Common myeloid progenitor, CD34-positive (primary cell): ENCODE results near the gene RAP1GAP.

ENCODE experiments used
- CTCF ChIA-PET: fragments of 350-600 bp; sonication (Branson Sonifier 250); formaldehyde crosslinking; loops from one replicate; lab custom pipeline; 2021; ENCODE audit warnings: antibody characterized with exemption; lab: Charles Lee
- POLR2A ChIA-PET: fragments of 350-600 bp; sonication (Branson Sonifier 250); formaldehyde crosslinking; loops from one replicate; lab custom pipeline; 2021; ENCODE audit warnings: antibody characterized with exemption; lab: Charles Lee
- DNase-seq, 3 donors: peaks; one replicate each; pipeline versions ENCODE4 v3.0.0 to v3.0.0-alpha.2; 2013
- H3K27ac ChIP-seq, 2 experiments: 1 replicate in 1 of 2; 2 replicates in 1 of 2; pipeline ENCODE4 v1.7.0; 2013; ENCODE audit warnings: inconsistent platforms in 2 of 2, low read length in 2 of 2, mild to moderate bottlenecking in 2 of 2, low read depth in 1 of 2, moderate library complexity in 1 of 2; ENCODE audit not compliant: severe bottlenecking in 2 of 2, insufficient read depth in 1 of 2, poor library complexity in 1 of 2
- H3K27me3 ChIP-seq, 5 experiments: replicated peaks in 2 of 5; 1 replicate in 3 of 5; 2 replicates in 2 of 5; pipeline versions ENCODE4 v1.6.1 to v1.7.0; 2013; ENCODE audit warnings: low read length in 4 of 5, mild to moderate bottlenecking in 2 of 5, moderate library complexity in 2 of 5, inconsistent platforms in 1 of 5; ENCODE audit not compliant: insufficient read depth in 5 of 5, control insufficient read depth in 4 of 5
- H3K36me3 ChIP-seq, 4 experiments: 1 replicate in 2 of 4; 2 replicates in 2 of 4; pipeline versions ENCODE4 v1.6.1 to v1.7.0; 2013; ENCODE audit warnings: low read length in 3 of 4, control low read depth in 1 of 4, mild to moderate bottlenecking in 1 of 4; ENCODE audit not compliant: control insufficient read depth in 4 of 4, insufficient read depth in 4 of 4
- H3K4me1 ChIP-seq, 4 experiments: 1 replicate in 3 of 4; 2 replicates in 1 of 4; pipeline versions ENCODE4 v1.6.1 to v1.7.1; 2013; ENCODE audit warnings: low read length in 3 of 4, mild to moderate bottlenecking in 3 of 4, control low read depth in 1 of 4, inconsistent platforms in 1 of 4, moderate library complexity in 1 of 4; ENCODE audit not compliant: control insufficient read depth in 4 of 4, insufficient read depth in 4 of 4; ENCODE audit errors: control extremely low read depth in 1 of 4
- H3K4me3 ChIP-seq, 7 experiments: 1 replicate in 4 of 7; 2 replicates in 3 of 7; pipeline versions ENCODE4 v1.5.1 to v1.7.0; 2013; ENCODE audit warnings: mild to moderate bottlenecking in 7 of 7, low read length in 6 of 7, moderate library complexity in 6 of 7, inconsistent platforms in 2 of 7, low read depth in 2 of 7, control low read depth in 1 of 7; ENCODE audit not compliant: insufficient read depth in 4 of 7, control insufficient read depth in 1 of 7; ENCODE audit errors: extremely low read depth in 1 of 7
- H3K9me3 ChIP-seq, 5 experiments: 1 replicate in 4 of 5; 2 replicates in 1 of 5; pipeline versions ENCODE4 v1.6.1 to v1.7.1; 2013; ENCODE audit warnings: low read length in 4 of 5, mild to moderate bottlenecking in 2 of 5, inconsistent platforms in 1 of 5, low read depth in 1 of 5, moderate library complexity in 1 of 5; ENCODE audit not compliant: control insufficient read depth in 4 of 5, insufficient read depth in 2 of 5; ENCODE audit errors: control extremely low read depth in 1 of 5
- WGBS: methylation state at CpG from one replicate; pipeline ENCODE4 v1.1.5; 2013; ENCODE audit not compliant: insufficient coverage; 5-methylcytosine and 5-hydroxymethylcytosine counted together

RAP1GAP gene

GRCh38 chr1:21691739-21692138 is 22.6 kb upstream of the RAP1GAP start:
- 100% methylated on average over 2 of the region's 3 CpGs for WGBS

GRCh38 chr1:21689661-21690372 is 20.7 kb upstream of the RAP1GAP start:
- ChIA-PET CTCF (interaction anchor here (0.9 to 1.1 kb wide), 2 partner anchors 8 to 33 kb away, joined by 3 read pairs; no protein-coding TSS in a partner anchor), POLR2A (no interaction called here)
- Histone ChIP-seq H3K4me3 (no peak overlapping the region), H3K27me3 (no peaks in the 10 kb centered on the region), H3K36me3 (peaks cover 51 to 85% (median 64%) of the 10 kb centered on the region in 4 experiments), H3K9me3 (no peaks in the 10 kb centered on the region), H3K4me1 (no peaks in the 10 kb centered on the region), H3K27ac (no peak overlapping the region)
- 100% methylated on average over 2 of the region's 6 CpGs for WGBS
- DNase-seq, result no peak

More at GRCh38 chr1:21691739-21692138, 22.6 kb upstream of the RAP1GAP start:
- H3K4me1 ChIP-seq, result no peaks in the 10 kb centered on the region
- H3K9me3 ChIP-seq, result no peaks in the 10 kb centered on the region
- H3K4me3 ChIP-seq, result no peak overlapping the region
- peaks cover 39 to 78% (median 59%) of the 10 kb centered on the region in 4 experiments for H3K36me3 ChIP-seq
- ChIA-PET POLR2A (no interaction called here), CTCF (interaction anchor here (0.6 to 1.5 kb wide), 2 partner anchors 8 to 203 kb away, joined by 4 to 5 read pairs; no protein-coding TSS in a partner anchor)
- DNase-seq, result no peak
- H3K27ac ChIP-seq, result no peak overlapping the region
- H3K27me3 ChIP-seq, result no peaks in the 10 kb centered on the region

GRCh38 chr1:21687081-21687529 is 17.9 kb upstream of the RAP1GAP start:
- Histone ChIP-seq H3K9me3 (no peaks in the 10 kb centered on the region), H3K27ac (peak overlapping the region in 1 of 2 experiments; percentile 62), H3K27me3 (no peaks in the 10 kb centered on the region), H3K4me1 (no peaks in the 10 kb centered on the region), H3K36me3 (peaks cover 39 to 76% (median 52%) of the 10 kb centered on the region in 4 experiments), H3K4me3 (no peak overlapping the region)
- POLR2A ChIA-PET, result no interaction called here
- DNase-seq, result no peak
- no CpG with 5 or more reads among the region's 2 CpGs for WGBS
- CTCF ChIA-PET, result interaction anchor here (1.1 to 2.2 kb wide), 2 partner anchors 14 to 26 kb away, joined by 4 to 5 read pairs; no protein-coding TSS in a partner anchor

GRCh38 chr1:21685946-21686678 is 17.0 kb upstream of the RAP1GAP start:
- Histone ChIP-seq H3K27ac (no peak overlapping the region), H3K4me1 (no peaks in the 10 kb centered on the region), H3K9me3 (no peaks in the 10 kb centered on the region), H3K4me3 (no peak overlapping the region), H3K36me3 (peaks cover 35 to 75% (median 52%) of the 10 kb centered on the region in 4 experiments), H3K27me3 (no peaks in the 10 kb centered on the region)
- ChIA-PET CTCF (interaction anchor here (0.7 to 1.1 kb wide), 2 partner anchors 12 to 13 kb away, joined by 3 to 4 read pairs; no protein-coding TSS in a partner anchor), POLR2A (no interaction called here)
- WGBS, result 100% methylated on average over 2 of the region's 4 CpGs
- DNase-seq, result no peak

- no peak for DNase-seq
- H3K4me3 ChIP-seq, result no peak overlapping the region
- H3K27ac ChIP-seq, result no peak overlapping the region
- no peaks in the 10 kb centered on the region for H3K27me3 ChIP-seq
- H3K9me3 ChIP-seq, result no peaks in the 10 kb centered on the region
- no peaks in the 10 kb centered on the region for H3K4me1 ChIP-seq
- ChIA-PET CTCF (no interaction called here), POLR2A (no interaction called here)
- WGBS, result 100% methylated on average over 5 of the region's 9 CpGs
- H3K36me3 ChIP-seq, result peaks cover 13 to 66% (median 40%) of the 10 kb centered on the region in 4 experiments
Observed at GRCh38 chr1:21681426-21681825, 12.3 kb upstream of the RAP1GAP start.

GRCh38 chr1:21680918-21681317 is 11.8 kb upstream of the RAP1GAP start:
- no peak overlapping the region for H3K4me3 ChIP-seq
- H3K27me3 ChIP-seq, result no peaks in the 10 kb centered on the region
- POLR2A ChIA-PET, result no interaction called here
- H3K4me1 ChIP-seq, result no peaks in the 10 kb centered on the region
- CTCF ChIA-PET, result no interaction called here
- no peak overlapping the region for H3K27ac ChIP-seq
- H3K9me3 ChIP-seq, result no peaks in the 10 kb centered on the region
- H3K36me3 ChIP-seq, result peaks cover 13 to 61% (median 35%) of the 10 kb centered on the region in 4 experiments
- DNase-seq, result no peak
- 90% methylated on average over 2 of the region's 3 CpGs for WGBS

GRCh38 chr1:21680381-21680780 is 11.2 kb upstream of the RAP1GAP start:
- POLR2A ChIA-PET, result no interaction called here
- 100% methylated on average over 1 of the region's 1 CpG for WGBS

More at GRCh38 chr1:21680381-21680780, 11.2 kb upstream of the RAP1GAP start:
- no peak overlapping the region for H3K27ac ChIP-seq
- peaks cover 10 to 56% (median 31%) of the 10 kb centered on the region in 4 experiments for H3K36me3 ChIP-seq
- H3K4me3 ChIP-seq, result no peak overlapping the region
- CTCF ChIA-PET, result no interaction called here
- no peaks in the 10 kb centered on the region for H3K27me3 ChIP-seq
- H3K9me3 ChIP-seq, result no peaks in the 10 kb centered on the region
- DNase-seq, result no peak
- H3K4me1 ChIP-seq, result no peaks in the 10 kb centered on the region
